EH (cell line): ENCODE data around the gene ADAMTS12.
"Not testable (repeated sequence)": the region's sequence is repeated elsewhere in the genome, so short reads cannot be mapped to it uniquely, and the experiment has no call there.

Source experiments
- DNase-seq: peaks from one replicate; pipeline ENCODE4 v3.0.0-alpha.2; 2015; ENCODE audit warnings: low read depth

The ADAMTS12 gene

DNA sequence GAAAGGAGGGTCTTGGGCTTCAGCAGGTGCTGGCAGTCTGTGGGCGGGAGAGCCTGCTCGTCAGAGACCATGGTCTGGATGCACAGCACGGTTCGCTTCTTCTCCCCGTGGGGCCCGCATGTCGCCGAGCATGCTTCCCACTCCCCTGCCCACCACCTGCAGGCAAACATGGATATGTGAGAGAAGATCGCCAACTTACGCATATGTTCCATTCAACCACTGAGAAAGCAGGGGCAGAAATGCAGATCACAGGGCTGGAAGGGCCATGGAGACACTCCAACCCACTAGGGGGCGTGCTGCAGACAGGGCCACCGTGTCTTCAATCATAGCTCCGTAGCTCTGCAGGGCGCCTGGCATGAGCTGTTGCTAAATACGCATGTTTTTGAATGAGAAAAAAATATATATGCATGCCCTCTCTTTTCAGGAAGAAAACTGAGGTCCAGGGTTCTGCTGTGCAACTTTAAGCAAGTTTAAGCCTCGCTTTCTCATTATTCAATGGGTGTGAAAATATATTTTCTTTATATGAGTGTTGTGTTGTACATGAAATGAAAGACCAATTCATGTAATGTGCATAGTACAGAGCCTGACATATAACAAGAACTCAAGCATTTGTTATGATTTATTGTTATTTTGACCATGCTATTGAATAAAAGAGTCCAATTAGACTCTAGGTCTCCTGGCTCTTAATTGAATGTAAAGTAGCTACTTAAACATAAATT, 303.0 kb downstream of the ADAMTS12 start:
- DNase-seq: peak; percentile 34

DNA sequence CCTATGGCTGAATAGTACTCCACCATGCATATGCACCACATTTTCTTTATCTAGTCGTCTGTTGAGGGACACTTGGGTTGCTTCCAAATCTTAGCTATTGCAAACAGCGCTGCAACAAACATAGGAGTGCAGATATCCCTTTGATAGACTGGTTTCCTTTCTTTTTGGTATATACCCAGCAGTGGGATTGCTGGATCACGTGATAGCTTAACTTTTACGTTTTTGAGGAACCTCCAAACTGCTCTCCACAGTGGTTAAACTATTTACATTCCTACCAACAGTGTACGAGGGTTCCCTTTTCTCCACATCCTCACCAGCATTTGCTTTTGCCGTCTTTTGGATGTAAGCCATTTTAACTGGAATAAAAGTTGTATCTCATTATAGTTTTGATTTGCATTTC, 308.5 kb downstream of the ADAMTS12 start:
- no peak for DNase-seq

- no peak for DNase-seq
Observed at GRCh38 chr5:33582417-33582816, 309.4 kb downstream of the ADAMTS12 start.

DNA sequence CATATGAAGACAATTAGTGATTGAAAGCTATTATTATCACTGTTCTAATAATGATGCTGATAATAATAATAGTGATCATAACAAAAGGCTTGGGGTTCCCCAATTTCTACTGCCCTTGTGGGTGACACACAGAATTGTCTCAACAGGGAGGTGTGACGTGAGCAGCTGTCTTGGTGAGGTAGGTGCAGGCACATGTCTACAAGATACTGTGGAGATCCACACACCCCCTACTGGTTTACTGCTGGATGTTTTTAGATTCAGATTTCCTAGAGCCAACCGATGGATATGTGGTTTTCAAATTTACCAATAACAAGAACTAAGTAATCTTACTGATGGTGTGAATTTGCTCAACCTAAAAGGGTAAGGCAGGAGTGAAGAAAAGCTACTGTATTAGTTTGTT, 312.0 kb downstream of the ADAMTS12 start:
- DNase-seq: no peak

DNA sequence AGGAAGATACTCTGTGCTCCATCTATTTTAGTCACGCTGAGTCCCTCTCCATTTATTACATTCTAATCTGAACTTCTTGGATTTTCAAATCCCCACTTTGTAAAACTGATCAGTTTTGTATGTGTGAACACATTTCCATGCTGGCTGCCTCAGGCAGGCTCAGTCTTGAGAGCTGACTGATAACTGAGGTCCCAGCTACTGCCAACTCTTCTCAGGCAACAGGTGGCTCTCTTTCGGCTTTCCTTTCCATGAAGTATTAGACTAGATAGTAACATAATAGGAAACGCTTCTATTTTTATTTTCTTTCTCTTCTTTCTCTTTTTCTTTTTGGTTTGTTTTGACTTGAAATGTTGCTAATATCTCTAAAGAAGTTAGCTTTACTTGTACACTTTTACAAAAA, 312.6 kb downstream of the ADAMTS12 start:
- no peak for DNase-seq

DNA sequence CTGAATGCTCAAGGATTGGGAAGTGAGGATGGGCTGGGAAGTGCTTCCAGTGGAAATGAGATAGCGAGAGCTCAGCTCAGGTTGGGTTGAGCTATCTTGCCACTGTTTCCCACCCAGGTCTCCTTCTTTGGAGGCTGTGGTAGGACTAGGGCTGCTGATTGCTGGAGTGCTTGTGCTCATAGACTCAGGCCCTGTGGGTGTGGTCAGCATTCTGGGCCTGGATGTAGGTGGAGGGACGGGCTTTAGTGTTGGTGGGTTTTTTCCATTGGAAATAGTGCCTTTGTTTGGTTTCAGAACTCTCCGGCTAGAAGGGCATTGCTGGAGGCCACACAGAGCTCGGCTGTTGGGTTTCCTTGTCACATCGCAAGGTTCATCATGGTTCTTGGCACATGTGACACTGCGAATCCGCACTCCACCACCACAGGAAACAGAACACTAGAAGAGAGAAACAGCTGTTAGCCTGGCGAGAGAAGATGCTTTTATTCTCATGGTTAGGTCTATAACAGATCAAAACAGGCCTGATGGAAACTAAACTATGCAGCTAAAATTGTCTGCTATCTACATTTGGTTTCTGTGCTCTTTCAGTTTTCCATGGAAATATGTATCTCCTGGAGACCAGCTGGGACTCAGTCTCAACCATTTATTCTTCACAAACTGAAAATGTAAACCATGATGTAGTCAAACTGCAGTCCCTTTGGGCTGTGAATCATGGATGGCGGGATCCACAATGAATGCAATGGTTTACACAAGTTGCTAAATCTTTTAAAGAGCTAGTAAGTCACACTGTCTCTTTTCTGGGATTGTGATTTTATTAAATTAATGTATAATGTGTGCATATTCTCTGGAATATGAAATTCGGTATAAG, 314.8 kb downstream of the ADAMTS12 start:
- DNase-seq: no peak

- DNase-seq: no peak
Observed at GRCh38 chr5:33565324-33565723, 326.5 kb downstream of the ADAMTS12 start.

DNA sequence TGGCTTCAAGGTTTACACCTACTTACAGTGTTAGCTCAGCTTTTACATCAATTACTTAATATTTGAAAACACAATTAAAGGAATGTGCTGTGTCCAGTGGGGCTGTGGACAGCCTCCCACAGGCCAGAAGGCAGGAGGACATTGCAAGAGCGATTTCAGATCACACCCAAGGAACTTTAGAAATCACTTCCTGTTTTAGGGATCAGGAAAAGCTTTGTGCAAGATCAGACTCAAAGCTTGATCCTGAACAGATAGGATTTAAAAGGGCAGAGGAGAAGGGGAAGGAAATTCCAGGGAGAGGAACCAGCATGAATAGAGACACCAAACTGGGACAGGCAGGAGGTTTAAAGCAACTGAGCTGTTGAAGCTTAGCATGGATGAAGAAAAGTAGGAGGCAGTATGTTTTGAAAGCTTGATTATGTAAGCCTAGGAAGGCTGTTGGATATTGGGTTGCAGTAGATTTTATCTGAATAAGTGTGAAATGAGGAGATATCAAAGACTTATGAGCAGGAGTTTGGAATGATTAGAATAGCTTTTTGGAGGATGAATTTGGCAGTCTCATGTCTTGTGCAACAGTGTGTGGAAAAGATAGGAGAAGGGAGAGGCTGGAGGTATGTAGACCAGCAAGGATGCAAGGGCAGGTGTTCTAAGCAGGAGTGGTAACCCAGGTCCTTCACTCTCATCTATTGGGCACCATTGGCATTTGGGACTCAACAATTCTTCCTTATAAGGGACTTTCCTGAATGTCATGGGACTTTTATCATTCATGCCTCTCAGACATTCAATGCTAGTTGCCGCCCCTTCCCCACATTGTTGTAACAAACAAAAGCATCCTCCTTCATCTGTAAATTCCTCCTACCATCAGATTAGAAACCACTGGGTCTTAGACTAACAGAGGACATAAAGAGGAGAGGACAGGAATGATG, 327.5 kb downstream of the ADAMTS12 start:
- DNase-seq: no peak

GRCh38 chr5:33563530-33563929, 328.3 kb downstream of the ADAMTS12 start:
- no peak for DNase-seq

GRCh38 chr5:33558489-33558888, 333.3 kb downstream of the ADAMTS12 start:
- DNase-seq: peak; percentile 60

GRCh38 chr5:33557605-33558004, 334.2 kb downstream of the ADAMTS12 start:
- no peak for DNase-seq

GRCh38 chr5:33556330-33557328, 335.2 kb downstream of the ADAMTS12 start:
- DNase-seq: no peak

GRCh38 chr5:33549982-33550567, 341.7 kb downstream of the ADAMTS12 start:
- DNase-seq: no peak

GRCh38 chr5:33539790-33540189, 352.0 kb downstream of the ADAMTS12 start:
- not testable (repeated sequence) for DNase-seq

DNA sequence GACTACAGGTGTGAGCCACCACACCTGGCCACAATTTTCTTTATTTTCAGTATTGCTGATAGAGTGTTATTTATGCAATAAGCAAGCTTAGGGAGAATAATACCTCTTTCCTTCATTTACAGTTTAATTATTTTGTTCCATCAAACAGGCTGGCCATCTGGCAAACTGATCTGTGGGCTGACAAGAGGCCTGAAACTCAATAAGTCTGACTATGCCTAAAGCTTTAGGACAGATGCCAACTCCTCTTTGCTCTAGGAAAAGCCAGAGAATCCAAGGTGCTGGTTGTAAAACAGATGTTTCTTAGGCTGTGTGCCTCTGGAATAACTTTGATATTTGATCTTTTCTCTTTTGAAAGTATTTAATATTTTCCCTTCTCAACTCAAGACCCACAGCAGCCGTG, 352.6 kb downstream of the ADAMTS12 start:
- DNase-seq: no peak

DNA sequence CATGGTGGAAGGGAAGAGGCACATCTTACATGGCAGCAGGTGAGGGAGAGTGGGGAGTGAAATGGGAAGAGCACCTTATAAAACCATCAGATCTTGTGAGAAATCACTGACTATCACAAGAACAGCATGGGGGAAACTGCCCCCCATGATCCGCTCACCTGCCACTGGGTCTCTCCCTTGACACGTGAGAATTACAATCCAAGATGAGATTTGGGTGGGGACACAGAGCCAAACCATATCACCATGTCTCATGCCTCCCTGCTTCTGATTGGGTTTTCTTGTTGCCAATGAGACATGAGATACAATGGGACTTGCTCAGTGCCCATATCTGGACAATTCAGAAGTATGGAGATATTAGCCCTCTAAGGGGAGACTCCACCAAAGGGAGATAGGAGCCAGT, 353.6 kb downstream of the ADAMTS12 start:
- no peak for DNase-seq

DNA sequence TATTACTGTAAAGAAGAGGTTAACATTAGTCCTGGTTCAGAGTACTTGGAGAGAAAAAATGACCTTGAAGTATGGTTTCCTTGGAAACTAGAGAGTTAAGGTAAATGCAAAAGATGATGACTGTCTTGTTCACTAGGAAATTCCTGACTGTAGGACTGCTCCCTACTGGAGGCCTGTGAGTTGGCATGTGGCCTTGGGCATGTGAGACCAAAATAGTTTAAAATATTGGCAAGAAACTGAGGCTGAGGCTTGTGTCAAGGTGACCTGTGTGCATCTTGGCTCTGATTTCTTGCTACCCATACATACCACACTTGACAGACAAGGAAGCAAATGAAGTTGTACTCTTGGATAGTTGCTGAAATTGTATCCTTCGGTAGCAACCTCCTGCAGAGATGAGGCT, 354.6 kb downstream of the ADAMTS12 start:
- DNase-seq: no peak

DNA sequence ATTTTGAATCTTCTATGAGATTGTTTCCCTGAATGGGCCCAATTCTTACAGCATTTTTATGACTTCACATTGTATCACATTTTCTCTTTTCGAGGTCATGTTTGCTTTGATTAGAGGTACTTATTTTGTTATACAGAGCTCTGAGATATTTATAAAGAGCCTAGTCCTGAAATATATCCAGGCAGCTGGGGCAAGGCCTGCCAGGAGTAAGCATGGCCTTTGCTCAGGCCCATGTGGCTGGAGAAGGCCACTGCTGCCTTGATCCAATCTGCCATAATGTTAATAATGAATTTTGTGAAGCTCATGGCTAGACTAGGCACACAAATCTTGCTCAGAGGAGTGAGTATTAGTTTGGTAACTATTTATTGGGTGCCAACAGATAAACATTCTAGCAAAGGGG, 355.0 kb downstream of the ADAMTS12 start:
- DNase-seq: no peak

GRCh38 chr5:33531824-33532223, 360.0 kb downstream of the ADAMTS12 start:
- no peak for DNase-seq

DNA sequence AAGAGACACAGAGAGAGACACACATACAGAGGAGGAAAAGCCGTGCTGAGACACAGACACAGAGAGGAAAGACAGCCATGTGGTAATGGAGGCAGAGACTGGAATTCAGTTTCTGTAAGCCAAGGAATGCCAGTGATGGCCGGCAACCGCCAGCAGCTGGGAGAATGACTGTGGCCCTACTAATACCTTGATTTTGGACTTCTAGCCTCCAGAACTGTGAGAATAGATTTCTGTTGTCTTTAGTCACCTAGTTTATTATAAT, 360.8 kb downstream of the ADAMTS12 start:
- no peak for DNase-seq
